GM21717 (cell line): ENCODE results near the gene EXOC5.

ENCODE experiments used
- ATAC-seq: cut with Tn5 transposase; IDR thresholded peaks from one replicate; pipeline ENCODE4 v1.9.1; 2021; ENCODE audit warnings: mild to moderate bottlenecking, moderate library complexity; ENCODE audit not compliant: unreplicated experiment

EXOC5 gene

GRCh38 chr14:57268161-57269069, at the start of gene EXOC5, which contains the start of gene AP5M1:
Gene EXOC5 (minus strand): TSS chr14:57268905. CDS start chr14:57268648, 257 bp downstream.
Gene AP5M1 (plus strand): TSS chr14:57268971. CDS start chr14:57269315, 344 bp downstream.
- peak; percentile 84 for ATAC-seq

- ATAC-seq, result peak; percentile 77
Observed at GRCh38 chr14:57317248-57317833, 48.6 kb upstream of the EXOC5 start.

- no peak for ATAC-seq
Observed at GRCh38 chr14:57314396-57315089, 45.8 kb upstream of the EXOC5 start.

- no peak for ATAC-seq
Observed at GRCh38 chr14:57302883-57303282, 34.2 kb upstream of the EXOC5 start.

GRCh38 chr14:57299511-57299910, 30.8 kb upstream of the EXOC5 start:
- ATAC-seq, result no peak

- ATAC-seq, result no peak
Observed at GRCh38 chr14:57297852-57298251, 29.1 kb upstream of the EXOC5 start.

- ATAC-seq, result no peak
Observed at GRCh38 chr14:57295239-57295638, 26.5 kb upstream of the EXOC5 start.

- no peak for ATAC-seq
Observed at GRCh38 chr14:57293866-57294837, 25.4 kb upstream of the EXOC5 start.

GRCh38 chr14:57291692-57292647, 23.3 kb upstream of the EXOC5 start:
- ATAC-seq, result no peak

GRCh38 chr14:57290751-57291150, 22.0 kb upstream of the EXOC5 start:
- ATAC-seq, result no peak

- ATAC-seq, result no peak
Observed at GRCh38 chr14:57287745-57288144, 19.0 kb upstream of the EXOC5 start.

GRCh38 chr14:57277062-57277461, 8.4 kb upstream of the EXOC5 start:
- no peak for ATAC-seq

- ATAC-seq, result no peak
Observed at GRCh38 chr14:57275023-57275664, 6.4 kb upstream of the EXOC5 start.

GRCh38 chr14:57274551-57274950, 5.8 kb upstream of the EXOC5 start:
- ATAC-seq, result no peak

GRCh38 chr14:57273236-57273635, 4.5 kb upstream of the EXOC5 start:
- no peak for ATAC-seq

GRCh38 chr14:57266065-57266464, 2.6 kb downstream of the EXOC5 start:
- no peak for ATAC-seq

- ATAC-seq, result no peak
Observed at GRCh38 chr14:57262117-57262516, 6.6 kb downstream of the EXOC5 start.

- no peak for ATAC-seq
Observed at GRCh38 chr14:57261604-57262003, 7.1 kb downstream of the EXOC5 start.

GRCh38 chr14:57259672-57260071, 9.0 kb downstream of the EXOC5 start:
- ATAC-seq, result no peak
